ENCODE data around the gene APOL2.
A peak's percentile ranks its signal among the peaks of the same experiment; 100 is the strongest.
"Not testable (repeated sequence)": the region's sequence is repeated elsewhere in the genome, so short reads cannot be mapped to it uniquely, and the experiment has no call there.

Gene APOL2

GRCh38 chr22:36238373-36239149, 766 bp downstream of the APOL2 start:
- DNase-seq = no peak

- peak in 1 of 2 donors; percentile 31 for DNase-seq
Observed at GRCh38 chr22:36237462-36238372, 1.6 kb downstream of the APOL2 start.

GRCh38 chr22:36236388-36237319, 2.7 kb downstream of the APOL2 start:
- DNase-seq = no peak

- no peak for DNase-seq
Observed at GRCh38 chr22:36235585-36235984, 3.7 kb downstream of the APOL2 start.

GRCh38 chr22:36234919-36235318, 4.4 kb downstream of the APOL2 start:
- no peak for DNase-seq

GRCh38 chr22:36234213-36234612, 5.1 kb downstream of the APOL2 start:
- no peak for DNase-seq

GRCh38 chr22:36233796-36234195, 5.5 kb downstream of the APOL2 start:
- no peak for DNase-seq

- no peak for DNase-seq
Observed at GRCh38 chr22:36232715-36233401, 6.5 kb downstream of the APOL2 start.

GRCh38 chr22:36231051-36231450, 8.3 kb downstream of the APOL2 start:
- not testable (repeated sequence) for DNase-seq

GRCh38 chr22:36229649-36230048, 9.7 kb downstream of the APOL2 start:
- not testable (repeated sequence) for DNase-seq

GRCh38 chr22:36228944-36229343, 10.4 kb downstream of the APOL2 start:
- no peak for DNase-seq

- DNase-seq = not testable (repeated sequence)
Observed at GRCh38 chr22:36228369-36228768, 11.0 kb downstream of the APOL2 start.

- no peak for DNase-seq
Observed at GRCh38 chr22:36227806-36228205, 11.5 kb downstream of the APOL2 start.

GRCh38 chr22:36227396-36227795, 11.9 kb downstream of the APOL2 start:
- no peak for DNase-seq

- no peak for DNase-seq
Observed at GRCh38 chr22:36226189-36226588, 13.1 kb downstream of the APOL2 start.

GRCh38 chr22:36225333-36225922, 13.9 kb downstream of the APOL2 start:
- DNase-seq = no peak

GRCh38 chr22:36224245-36224644, 15.1 kb downstream of the APOL2 start:
- no peak for DNase-seq

GRCh38 chr22:36223504-36223903, 15.8 kb downstream of the APOL2 start:
- no peak for DNase-seq

- no peak for DNase-seq
Observed at GRCh38 chr22:36222887-36223450, 16.4 kb downstream of the APOL2 start.

GRCh38 chr22:36221799-36222751, 17.3 kb downstream of the APOL2 start:
- peak in 1 of 2 donors; percentile 19 for DNase-seq
